HG03095 (cell line): ENCODE results near the gene NR6A1.

Experiments
- ATAC-seq: cut with Tn5 transposase; IDR thresholded peaks from one replicate; pipeline ENCODE4 v1.9.1; 2021; ENCODE audit warnings: moderate library complexity; ENCODE audit not compliant: unreplicated experiment

NR6A1 gene

GRCh38 chr9:124506931-124507879, 263.9 kb downstream of the NR6A1 start, which contains the start of gene NR5A1:
NR5A1 (minus strand) TSS chr9:124507399; CDS start chr9:124503395, 4,004 bp downstream.
- ATAC-seq = no peak

GRCh38 chr9:124506433-124506832, 264.7 kb downstream of the NR6A1 start:
- no peak for ATAC-seq

- no peak for ATAC-seq
Observed at GRCh38 chr9:124505901-124506346, 265.2 kb downstream of the NR6A1 start.

- no peak for ATAC-seq
Observed at GRCh38 chr9:124505006-124505900, 265.9 kb downstream of the NR6A1 start.

- no peak for ATAC-seq
Observed at GRCh38 chr9:124504530-124505005, 266.5 kb downstream of the NR6A1 start.

- ATAC-seq = no peak
Observed at GRCh38 chr9:124503713-124504529, 267.2 kb downstream of the NR6A1 start.

- ATAC-seq = no peak
Observed at GRCh38 chr9:124502711-124503702, 268.1 kb downstream of the NR6A1 start.

GRCh38 chr9:124501771-124502320, 269.3 kb downstream of the NR6A1 start:
- no peak for ATAC-seq

- ATAC-seq = no peak
Observed at GRCh38 chr9:124500796-124501611, 270.1 kb downstream of the NR6A1 start.

GRCh38 chr9:124500028-124500795, 270.9 kb downstream of the NR6A1 start:
- ATAC-seq = no peak

- ATAC-seq = no peak
Observed at GRCh38 chr9:124499216-124499615, 271.9 kb downstream of the NR6A1 start.

- no peak for ATAC-seq
Observed at GRCh38 chr9:124498499-124499146, 272.5 kb downstream of the NR6A1 start.

- ATAC-seq = no peak
Observed at GRCh38 chr9:124498040-124498439, 273.1 kb downstream of the NR6A1 start.

- ATAC-seq = no peak
Observed at GRCh38 chr9:124497441-124497840, 273.7 kb downstream of the NR6A1 start.

- no peak for ATAC-seq
Observed at GRCh38 chr9:124496463-124496862, 274.6 kb downstream of the NR6A1 start.

GRCh38 chr9:124496075-124496449, 275.0 kb downstream of the NR6A1 start:
- ATAC-seq = no peak
